Endothelial cell of umbilical vein (primary cell): ENCODE measurements around the gene MYO1E. TPM values are rescaled to one million over a fixed set of nuclear protein-coding genes. Genes with fewer than 3 reads are reported as not detected.

ENCODE experiments used
- BruUV-seq: library from RNA; stranded (reverse); fragments of 400-500 nt; replicated peaks from 2 replicates; lab custom pipeline; 2021; lab: Mats Ljungman, UMichigan
- CTCF ChIA-PET: fragments of 300-600, 350-600 bp; sonication (Branson Sonifier 250); formaldehyde crosslinking; loops from one replicate; lab custom pipeline; 2021; ENCODE audit warnings: antibody characterized with exemption, inconsistent platforms; lab: Charles Lee
- POLR2A ChIA-PET: fragments of 300-600, 350-600 bp; sonication (Branson Sonifier 250); formaldehyde crosslinking; loops from one replicate; lab custom pipeline; 2021; ENCODE audit warnings: antibody characterized with exemption, inconsistent platforms; lab: Charles Lee
- DNase-seq: peaks from one replicate; pipeline ENCODE4 v3.0.0-alpha.2; 2011; ENCODE audit warnings: low read depth, low spot score
- FAIRE-seq: peaks from 2 replicates; lab custom pipeline; 2011; peaks lifted over from hg19 to GRCh38; lab: Jason Lieb, UNC
- H2AFZ ChIP-seq: 2 replicates; pipeline ENCODE4 v1.6.0; 2012; ENCODE audit warnings: low read depth, low read length, control low read depth, inconsistent platforms
- H3K27ac ChIP-seq: 2 replicates; pipeline ENCODE4 v1.5.1; 2011; ENCODE audit warnings: low read depth, mild to moderate bottlenecking, control low read depth, low read length, moderate library complexity; ENCODE audit not compliant: insufficient read depth
- H3K27me3 ChIP-seq, 2 experiments: 2 replicates each; pipeline versions ENCODE4 v1.6.0 to v1.6.1; 2011; ENCODE audit warnings: low read length in 2 of 2, mixed read lengths in 1 of 2; ENCODE audit not compliant: control insufficient read depth in 2 of 2, insufficient read depth in 2 of 2
- H3K36me3 ChIP-seq, 2 experiments: 2 replicates in 1 of 2; 3 replicates in 1 of 2; pipeline ENCODE4 v1.5.1; 2011; ENCODE audit warnings: low read length in 2 of 2, mild to moderate bottlenecking in 1 of 2, moderate library complexity in 1 of 2; ENCODE audit not compliant: control insufficient read depth in 2 of 2, insufficient read depth in 2 of 2; ENCODE audit errors: extremely low read depth in 1 of 2
- H3K4me1 ChIP-seq: 3 replicates; pipeline ENCODE4 v1.5.1; 2011; ENCODE audit warnings: mild to moderate bottlenecking, low read length; ENCODE audit not compliant: control insufficient read depth, insufficient read depth; ENCODE audit errors: extremely low read depth
- H3K4me2 ChIP-seq: 2 replicates; pipeline ENCODE4 v1.6.1; 2011; ENCODE audit warnings: low read length, control low read depth, mixed read lengths; ENCODE audit not compliant: insufficient read depth
- H3K4me3 ChIP-seq, 3 experiments: fragments of 200-600 bp in 1 of 3; sonication (generic), shearing (Covaris generic) in 1 of 3; replicated peaks in 1 of 3; 2 replicates each; pipeline ENCODE4 v1.5.1; 2011 to 2016; ENCODE audit warnings: control low read depth in 3 of 3, low read length in 3 of 3, mild to moderate bottlenecking in 2 of 3, inconsistent platforms in 1 of 3, low read depth in 1 of 3, moderate library complexity in 1 of 3; ENCODE audit not compliant: insufficient read depth in 1 of 3
- H3K79me2 ChIP-seq: 2 replicates; pipeline ENCODE4 v1.6.0; 2012; ENCODE audit warnings: low read length, inconsistent platforms; ENCODE audit not compliant: control insufficient read depth, insufficient read depth
- H3K9ac ChIP-seq: replicated peaks from 2 replicates; pipeline ENCODE3; 2011; ENCODE audit warnings: low read length, control low read depth; ENCODE audit not compliant: insufficient read depth; ENCODE audit errors: extremely low read depth
- H3K9me1 ChIP-seq: replicated peaks from 3 replicates; pipeline ENCODE4 v1.6.0; 2011; ENCODE audit warnings: mild to moderate bottlenecking, low read length; ENCODE audit not compliant: control insufficient read depth, insufficient read depth; ENCODE audit errors: extremely low read depth
- H3K9me3 ChIP-seq: replicated peaks from 2 replicates; pipeline ENCODE4 v1.5.1; 2012; ENCODE audit warnings: low read length, inconsistent platforms; ENCODE audit not compliant: control insufficient read depth, insufficient read depth
- H4K20me1 ChIP-seq: replicated peaks from 2 replicates; pipeline ENCODE3; 2011; ENCODE audit warnings: mild to moderate bottlenecking, low read length; ENCODE audit not compliant: control insufficient read depth, insufficient read depth; ENCODE audit errors: extremely low read depth
- EZH2 ChIP-seq: IDR thresholded peaks from 2 replicates; pipeline ENCODE4 v1.6.1; 2012; ENCODE audit warnings: borderline replicate concordance, low read depth, mild to moderate bottlenecking, moderate library complexity, low read length, inconsistent platforms; ENCODE audit not compliant: severe bottlenecking
- FOS ChIP-seq: IDR thresholded peaks from 2 replicates; pipeline ENCODE4 v1.6.1; 2011; ENCODE audit warnings: mild to moderate bottlenecking, low read length, moderate library complexity, borderline replicate concordance; ENCODE audit not compliant: insufficient read depth
- GATA2 ChIP-seq: IDR thresholded peaks from 2 replicates; pipeline ENCODE4 v1.7.0; 2011; ENCODE audit warnings: low read depth, mild to moderate bottlenecking, moderate library complexity, mixed read lengths, low read length; ENCODE audit not compliant: insufficient read length, insufficient read depth
- JUN ChIP-seq: IDR thresholded peaks from 2 replicates; pipeline ENCODE4 v1.6.1; 2011; ENCODE audit warnings: borderline replicate concordance, low read depth; ENCODE audit not compliant: insufficient read length, insufficient read depth
- MYC ChIP-seq: IDR thresholded peaks from one replicate; pipeline ENCODE4 v1.6.1; 2011; ENCODE audit warnings: mild to moderate bottlenecking, low read depth, low read length
- POLR2A ChIP-seq: IDR thresholded peaks from 2 replicates; pipeline ENCODE4 v1.6.1; 2012; ENCODE audit warnings: low read depth, mild to moderate bottlenecking, control low read depth, low read length
- POLR2AphosphoS5 ChIP-seq: IDR thresholded peaks from 2 replicates; pipeline ENCODE4 v1.6.1; 2012; ENCODE audit warnings: low read depth, mild to moderate bottlenecking, control low read depth, low read length, moderate library complexity; ENCODE audit not compliant: insufficient read depth
- dilution Hi-C: fragments of 300-500 bp; cut with MboI; formaldehyde crosslinking; loops from one replicate; pipeline ENCODE4 v1.15.0; 2019; ENCODE audit warnings: low sequenced_read_pairs; ENCODE audit not compliant: extremely low pct_ligation_motif_present
- intact Hi-C: fragments of 100-400 bp; cut with micrococcal nuclease; formaldehyde crosslinking; loops from one replicate; pipeline ENCODE4 v1.10.0; 2022
- polyA plus RNA-seq, 4 experiments: library from polyadenylated mRNA; depleted of rRNA in 3 of 4; stranded (reverse) in 3 of 4; unstranded in 1 of 4; fragments of >200 nt; gene quantifications; 2 replicates each; pipeline versions ENCODE4 v1.2.1 to v1.2.3, GENCODE V29; 2011 to 2012; ENCODE audit warnings: missing spikeins in 1 of 4
- total RNA-seq: library from RNA; stranded (reverse); gene quantifications from 2 replicates; pipeline ENCODE4 v1.2.3, GENCODE V29; 2021
- TF ChIP-seq, protein P1 (sequence below): IDR thresholded peaks from 2 replicates; pipeline ENCODE4 v1.6.1; 2011; ENCODE audit not compliant: insufficient read depth, insufficient read length
- TF ChIP-seq, protein P2 (sequence below), 2 donors: IDR thresholded peaks; 1 replicate in 1 of 2; 2 replicates in 1 of 2; pipeline ENCODE4 v1.5.1; 2011; ENCODE audit warnings: low read length in 2 of 2, mild to moderate bottlenecking in 2 of 2, moderate library complexity in 2 of 2, control low read depth in 1 of 2, inconsistent platforms in 1 of 2, low read depth in 1 of 2; ENCODE audit not compliant: insufficient read depth in 1 of 2; ENCODE audit errors: extremely low read depth in 1 of 2

MYO1E gene
- total and polyA plus RNA-seq, 2 donors (not counting 3 experiments of a cell fraction or from before 2014, with no cell fraction given) = 31.6 to 218 TPM

DNA sequence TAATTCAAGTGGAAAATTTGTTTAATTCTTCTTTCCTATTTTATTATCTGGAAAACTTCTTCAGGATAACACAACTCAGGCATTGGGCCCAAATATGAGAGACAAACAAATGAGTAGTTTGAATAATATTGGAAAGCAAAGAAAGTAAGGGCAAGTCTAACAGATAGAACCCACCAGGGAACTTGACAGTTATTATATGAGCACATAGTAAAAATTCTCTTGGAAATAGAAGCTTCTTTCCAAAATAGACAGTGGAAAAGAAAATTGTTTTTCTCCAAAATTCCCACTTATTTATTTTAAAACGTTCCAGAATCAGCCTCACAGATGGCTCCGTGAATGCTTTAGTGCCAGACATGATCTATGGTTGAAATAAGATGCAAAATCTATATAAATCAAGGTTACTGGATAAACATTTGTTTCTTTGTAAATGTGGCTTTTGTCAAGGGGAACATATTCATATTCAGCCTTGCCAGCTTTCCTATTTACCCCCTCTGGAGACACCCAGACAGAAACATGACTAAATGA, 142.1 kb downstream of the MYO1E start:
- dilution Hi-C loops = no loop called here
- intact Hi-C loops = no loop called here
- FAIRE-seq (no peak), DNase-seq (no peak)
- Histone ChIP-seq H3K27me3 (no peaks in the 10 kb centered on the region), H4K20me1 (no peaks in the 10 kb centered on the region), H3K27ac (no peak overlapping the region), H3K4me1 (peaks cover 22% of the 10 kb centered on the region), H2AFZ (no peak overlapping the region), H3K9ac (no peak overlapping the region), H3K9me1 (no peaks in the 10 kb centered on the region), H3K4me3 (no peak overlapping the region), H3K4me2 (no peak overlapping the region), H3K36me3 (peaks cover 2 to 7% of the 10 kb centered on the region in 2 experiments), H3K9me3 (no peaks in the 10 kb centered on the region), H3K79me2 (peaks cover 2% of the 10 kb centered on the region)
- ChIA-PET POLR2A (no interaction called here), CTCF (no interaction called here)
- TF ChIP-seq GATA2 (no peak), EZH2 (no peak), POLR2AphosphoS5 (no peak), MYC (no peak), POLR2A (no peak), FOS (no peak), JUN (no peak)
- TF ChIP-seq, protein P1, sequence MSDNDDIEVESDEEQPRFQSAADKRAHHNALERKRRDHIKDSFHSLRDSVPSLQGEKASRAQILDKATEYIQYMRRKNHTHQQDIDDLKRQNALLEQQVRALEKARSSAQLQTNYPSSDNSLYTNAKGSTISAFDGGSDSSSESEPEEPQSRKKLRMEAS = no peak
- TF ChIP-seq, protein P2, sequence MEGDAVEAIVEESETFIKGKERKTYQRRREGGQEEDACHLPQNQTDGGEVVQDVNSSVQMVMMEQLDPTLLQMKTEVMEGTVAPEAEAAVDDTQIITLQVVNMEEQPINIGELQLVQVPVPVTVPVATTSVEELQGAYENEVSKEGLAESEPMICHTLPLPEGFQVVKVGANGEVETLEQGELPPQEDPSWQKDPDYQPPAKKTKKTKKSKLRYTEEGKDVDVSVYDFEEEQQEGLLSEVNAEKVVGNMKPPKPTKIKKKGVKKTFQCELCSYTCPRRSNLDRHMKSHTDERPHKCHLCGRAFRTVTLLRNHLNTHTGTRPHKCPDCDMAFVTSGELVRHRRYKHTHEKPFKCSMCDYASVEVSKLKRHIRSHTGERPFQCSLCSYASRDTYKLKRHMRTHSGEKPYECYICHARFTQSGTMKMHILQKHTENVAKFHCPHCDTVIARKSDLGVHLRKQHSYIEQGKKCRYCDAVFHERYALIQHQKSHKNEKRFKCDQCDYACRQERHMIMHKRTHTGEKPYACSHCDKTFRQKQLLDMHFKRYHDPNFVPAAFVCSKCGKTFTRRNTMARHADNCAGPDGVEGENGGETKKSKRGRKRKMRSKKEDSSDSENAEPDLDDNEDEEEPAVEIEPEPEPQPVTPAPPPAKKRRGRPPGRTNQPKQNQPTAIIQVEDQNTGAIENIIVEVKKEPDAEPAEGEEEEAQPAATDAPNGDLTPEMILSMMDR (IDR thresholded peaks at IDR 0.05; ENCODE audit: extremely low read depth in 1 of 2, insufficient read depth in 1 of 2, low read depth in 1 of 2, low read length in 2 of 2) = no peak
- BruUV-seq = no TSS peak
